GM19193 (cell line): Measurements from ENCODE around the gene RABEP1.

Experiments
- POLR2A ChIP-seq: IDR thresholded peaks from 4 replicates; pipeline ENCODE4 v1.6.1; 2011; ENCODE audit not compliant: insufficient read depth, insufficient read length; ENCODE audit errors: extremely low read depth

Gene RABEP1

GRCh38 chr17:5281814-5282641 is at the start of gene RABEP1:
RABEP1 (plus strand) TSS chr17:5282284; CDS start chr17:5282487, 203 bp downstream.
- peak; percentile 76 for TF ChIP-seq POLR2A

- peak; percentile 79 for TF ChIP-seq POLR2A
These were observed 47.2 kb upstream of the RABEP1 start, which contains the start of gene SCIMP for GRCh38 chr17:5234645-5235576. SCIMP (minus strand) TSS chr17:5234860; CDS start chr17:5234755, 105 bp downstream.

DNA sequence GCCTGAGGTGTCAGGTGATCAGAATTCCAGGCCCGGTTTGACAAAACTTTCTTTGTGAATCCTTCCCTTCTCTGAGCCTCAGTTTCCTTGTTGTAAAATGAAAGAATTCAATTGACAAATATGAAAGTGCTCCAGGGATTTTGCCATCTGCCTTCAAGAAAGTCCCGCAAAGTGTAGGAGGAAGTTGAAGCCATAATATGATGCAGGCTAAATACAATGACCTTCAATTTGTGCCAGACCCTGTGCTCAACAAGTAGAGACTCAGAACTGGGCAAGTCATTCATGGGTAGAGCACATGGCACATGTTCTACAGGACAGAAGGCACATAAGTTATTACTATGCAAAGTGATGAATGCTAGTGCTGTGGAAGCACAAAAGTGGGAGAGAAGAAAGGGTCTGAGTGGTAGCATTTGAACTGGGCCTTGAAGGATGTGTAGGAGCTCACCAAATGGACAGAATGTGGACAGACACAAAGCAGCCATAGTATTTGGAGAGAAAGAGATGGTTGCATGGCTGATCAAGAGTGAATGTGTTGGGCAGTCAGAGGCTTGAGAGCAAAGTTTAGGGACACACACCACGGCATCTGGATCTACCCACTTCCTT is 45.0 kb upstream of the RABEP1 start:
- TF ChIP-seq POLR2A, result no peak

- TF ChIP-seq POLR2A, result no peak
These were observed 44.5 kb upstream of the RABEP1 start for GRCh38 chr17:5237541-5238016.

GRCh38 chr17:5238333-5238732 is 43.8 kb upstream of the RABEP1 start:
- no peak for TF ChIP-seq POLR2A

DNA sequence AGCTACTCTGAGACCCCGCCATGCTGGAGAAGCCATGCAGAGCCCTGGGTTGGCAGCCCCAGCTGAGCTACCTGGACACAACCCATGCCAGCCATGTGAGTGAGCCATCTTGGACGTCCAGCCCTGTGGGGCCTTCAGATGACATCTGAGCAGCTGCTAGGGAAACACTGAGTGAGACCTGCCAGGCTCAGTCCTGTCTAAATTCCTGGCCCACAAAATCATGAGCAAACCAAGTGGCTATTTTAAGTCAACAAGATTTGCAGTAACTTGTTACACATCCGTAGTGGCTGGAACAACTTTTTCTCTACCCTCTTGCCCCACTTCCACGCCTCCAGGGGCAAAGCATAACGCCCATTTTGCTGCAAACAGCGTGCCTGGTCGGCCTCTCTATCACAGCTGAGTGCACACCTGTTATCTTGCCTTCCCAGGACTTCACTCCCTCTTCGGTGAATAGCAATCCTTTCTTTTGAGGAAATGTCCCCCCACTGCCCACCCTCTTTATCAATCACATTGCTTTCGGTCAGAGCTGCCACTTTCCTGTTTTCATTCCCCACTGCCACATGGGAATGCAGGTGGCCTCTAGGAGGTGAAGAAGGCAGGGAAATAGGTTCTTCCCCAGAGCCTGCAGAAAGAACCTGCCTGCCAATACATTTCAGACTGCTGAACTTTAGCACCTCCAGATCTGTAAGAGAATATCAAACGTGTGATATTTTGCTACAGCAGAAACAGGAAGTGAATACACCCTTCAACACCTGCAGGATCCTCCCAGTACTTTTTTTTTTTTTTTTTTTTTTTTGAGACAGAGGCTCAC is 40.0 kb upstream of the RABEP1 start:
- TF ChIP-seq POLR2A, result no peak

GRCh38 chr17:5247621-5248020 is 34.5 kb upstream of the RABEP1 start:
- no peak for TF ChIP-seq POLR2A

- TF ChIP-seq POLR2A, result no peak
These were observed 33.1 kb upstream of the RABEP1 start for GRCh38 chr17:5248821-5249479.

GRCh38 chr17:5249615-5250014 is 32.5 kb upstream of the RABEP1 start:
- no peak for TF ChIP-seq POLR2A

- TF ChIP-seq POLR2A, result no peak
These were observed 27.7 kb upstream of the RABEP1 start for GRCh38 chr17:5254414-5254813.

GRCh38 chr17:5254903-5255521 is 27.1 kb upstream of the RABEP1 start:
- no peak for TF ChIP-seq POLR2A

DNA sequence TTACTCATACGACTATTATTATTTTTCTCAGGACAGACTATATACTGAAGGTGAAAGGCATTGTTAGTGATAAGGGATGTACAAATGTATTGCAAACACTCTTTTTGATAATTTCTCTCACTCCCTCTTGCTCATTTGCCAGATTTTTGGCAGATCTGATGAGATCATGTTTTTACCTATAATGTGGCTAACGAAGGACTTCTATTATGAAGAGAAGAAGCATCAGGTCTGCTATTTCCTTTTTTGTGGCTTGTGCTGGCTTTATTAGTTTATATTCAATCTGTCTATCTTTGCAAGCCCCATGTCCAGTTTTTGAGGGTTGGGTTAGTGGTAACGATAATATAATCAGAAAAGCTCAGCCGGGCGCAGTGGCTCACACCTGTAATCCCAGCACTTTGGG is 25.0 kb upstream of the RABEP1 start:
- no peak for TF ChIP-seq POLR2A

- TF ChIP-seq POLR2A, result no peak
These were observed 21.5 kb upstream of the RABEP1 start for GRCh38 chr17:5260542-5260941.
